Measurements from ENCODE around the gene STEEP1.

- TF ChIP-seq CTCF (IDR thresholded peaks at IDR 0.05; ENCODE audit: insufficient read depth, low read depth, low read length), result no peak
- no peak for TF ChIP-seq EZH2 (IDR thresholded peaks at IDR 0.05; ENCODE audit: insufficient read depth, low read length)
These were observed 63.6 kb downstream of the STEEP1 start for GRCh38 chrX:119501511-119502148.

Measured in astrocyte (in vitro differentiated cells and primary cell).